22Rv1 (cell line): ENCODE data around the gene TWIST2.

Experiments
- ZFX ChIP-seq: fragments of 450-650 bp; IDR thresholded peaks from 2 replicates; pipeline ENCODE4 v1.6.1; 2017; ENCODE audit warnings: antibody characterized with exemption, borderline replicate concordance
- TF ChIP-seq, protein P1 (sequence below): fragments of 450-650 bp; IDR thresholded peaks from 2 replicates; pipeline ENCODE4 v1.5.1; 2017; ENCODE audit warnings: mild to moderate bottlenecking

DNA sequence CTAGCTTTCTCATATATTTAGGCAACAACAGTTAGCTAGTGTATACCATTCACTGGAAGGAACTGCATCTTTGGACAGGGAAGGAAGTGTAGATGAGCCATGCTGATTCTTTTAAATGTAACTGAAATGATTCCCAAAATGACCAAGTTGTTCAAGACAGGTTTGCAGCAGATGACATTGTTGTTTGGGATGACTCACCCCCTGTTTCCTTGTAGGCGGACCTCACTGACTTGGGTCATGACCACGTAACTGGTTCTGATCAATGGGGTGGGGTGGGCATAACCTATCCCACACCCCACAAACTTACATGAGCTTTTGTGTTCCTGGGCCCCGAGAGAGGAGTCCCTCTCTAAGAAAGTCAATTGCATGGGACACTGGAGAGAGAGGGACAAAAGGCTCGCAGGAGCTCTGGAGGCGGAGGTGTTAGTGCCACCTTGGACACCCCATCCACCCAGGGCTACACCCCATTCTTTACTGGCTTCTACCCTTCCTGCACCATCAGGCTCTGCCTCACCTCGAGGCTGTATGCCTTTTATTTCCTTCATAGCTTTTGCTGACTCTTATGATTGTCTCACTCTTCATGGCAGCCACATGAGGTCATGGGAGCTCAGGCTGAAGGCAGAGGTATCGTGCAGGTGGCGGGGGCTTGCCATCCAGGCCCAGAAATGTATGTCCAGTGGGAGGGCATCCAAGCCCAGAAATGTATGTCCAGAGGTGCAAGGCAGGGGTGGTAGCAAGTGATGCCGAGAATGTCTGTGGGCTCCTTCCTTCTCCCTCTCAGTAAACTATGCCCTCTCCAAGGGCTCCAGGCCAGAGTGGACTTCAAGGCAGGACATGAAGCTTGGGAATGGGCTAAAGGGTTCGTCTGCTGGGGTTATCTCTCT is 108.0 kb downstream of the TWIST2 start:
- TF ChIP-seq, protein P1, sequence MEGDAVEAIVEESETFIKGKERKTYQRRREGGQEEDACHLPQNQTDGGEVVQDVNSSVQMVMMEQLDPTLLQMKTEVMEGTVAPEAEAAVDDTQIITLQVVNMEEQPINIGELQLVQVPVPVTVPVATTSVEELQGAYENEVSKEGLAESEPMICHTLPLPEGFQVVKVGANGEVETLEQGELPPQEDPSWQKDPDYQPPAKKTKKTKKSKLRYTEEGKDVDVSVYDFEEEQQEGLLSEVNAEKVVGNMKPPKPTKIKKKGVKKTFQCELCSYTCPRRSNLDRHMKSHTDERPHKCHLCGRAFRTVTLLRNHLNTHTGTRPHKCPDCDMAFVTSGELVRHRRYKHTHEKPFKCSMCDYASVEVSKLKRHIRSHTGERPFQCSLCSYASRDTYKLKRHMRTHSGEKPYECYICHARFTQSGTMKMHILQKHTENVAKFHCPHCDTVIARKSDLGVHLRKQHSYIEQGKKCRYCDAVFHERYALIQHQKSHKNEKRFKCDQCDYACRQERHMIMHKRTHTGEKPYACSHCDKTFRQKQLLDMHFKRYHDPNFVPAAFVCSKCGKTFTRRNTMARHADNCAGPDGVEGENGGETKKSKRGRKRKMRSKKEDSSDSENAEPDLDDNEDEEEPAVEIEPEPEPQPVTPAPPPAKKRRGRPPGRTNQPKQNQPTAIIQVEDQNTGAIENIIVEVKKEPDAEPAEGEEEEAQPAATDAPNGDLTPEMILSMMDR, result no peak
- TF ChIP-seq ZFX, result no peak
